HG03521 (cell line): ENCODE results near the gene ACER2.

Experiments
- ATAC-seq: cut with Tn5 transposase; IDR thresholded peaks from one replicate; pipeline ENCODE4 v1.9.1; 2021; ENCODE audit warnings: mild to moderate bottlenecking, moderate library complexity; ENCODE audit not compliant: unreplicated experiment

Gene ACER2

GRCh38 chr9:19451240-19452087 lies 42.7 kb downstream of the ACER2 start:
- ATAC-seq, result peak; percentile 94

GRCh38 chr9:19456426-19456825 lies 47.6 kb downstream of the ACER2 start:
- no peak for ATAC-seq

- peak; percentile 77 for ATAC-seq
Measured at GRCh38 chr9:19456996-19457692, 48.3 kb downstream of the ACER2 start.

GRCh38 chr9:19457693-19458009 lies 48.8 kb downstream of the ACER2 start:
- ATAC-seq, result peak; percentile 17

- ATAC-seq, result no peak
Measured at GRCh38 chr9:19460243-19460642, 51.4 kb downstream of the ACER2 start.

GRCh38 chr9:19461135-19461534 lies 52.3 kb downstream of the ACER2 start:
- ATAC-seq, result no peak

- ATAC-seq, result peak; percentile 16
Measured at GRCh38 chr9:19464061-19464763, 55.4 kb downstream of the ACER2 start.

GRCh38 chr9:19464764-19465585 lies 56.2 kb downstream of the ACER2 start:
- ATAC-seq, result peak; percentile 87

GRCh38 chr9:19465586-19466279 lies 56.9 kb downstream of the ACER2 start:
- ATAC-seq, result no peak

- no peak for ATAC-seq
Measured at GRCh38 chr9:19466280-19466639, 57.5 kb downstream of the ACER2 start.

- ATAC-seq, result no peak
Measured at GRCh38 chr9:19469271-19469670, 60.5 kb downstream of the ACER2 start.

GRCh38 chr9:19470567-19470966 lies 61.8 kb downstream of the ACER2 start:
- no peak for ATAC-seq

GRCh38 chr9:19470981-19471650 lies 62.3 kb downstream of the ACER2 start:
- no peak for ATAC-seq

- ATAC-seq, result no peak
Measured at GRCh38 chr9:19471737-19472648, 63.2 kb downstream of the ACER2 start.

- ATAC-seq, result no peak
Measured at GRCh38 chr9:19473605-19474004, 64.8 kb downstream of the ACER2 start.

- no peak for ATAC-seq
Measured at GRCh38 chr9:19479874-19480273, 71.1 kb downstream of the ACER2 start.

- no peak for ATAC-seq
Measured at GRCh38 chr9:19480345-19480744, 71.5 kb downstream of the ACER2 start.

GRCh38 chr9:19481121-19481870 lies 72.5 kb downstream of the ACER2 start:
- ATAC-seq, result no peak
